K562 (cell line): ENCODE results near the gene UQCRC1. TPM values are rescaled to one million over a fixed set of nuclear protein-coding genes. Genes with fewer than 3 reads are reported as not detected.

Source experiments
- ATAC-seq: fragments of 200-7000 bp; cut with Tn5 transposase; 3 replicates; pipeline ENCODE4 v1.9.1; 2020; ENCODE audit warnings: moderate library complexity
- BruUV-seq: library from RNA; stranded (reverse); fragments of 400-500 nt; replicated peaks from 2 replicates; lab custom pipeline; 2021; lab: Mats Ljungman, UMichigan
- CTCF ChIA-PET: fragments of 300-600 bp; formaldehyde crosslinking; extraction: SDS; loops from one replicate; lab custom pipeline; 2021; ENCODE audit warnings: low intra/inter-chr PET ratio; lab: Yijun Ruan, JAX
- POLR2A ChIA-PET: fragments of 300-600, 350-650 bp; sonication (Branson Sonifier 250); formaldehyde crosslinking; extraction: SDS; loops from one replicate; lab custom pipeline; 2021; ENCODE audit warnings: antibody characterized with exemption, inconsistent platforms; lab: Yijun Ruan, JAX
- DNase-seq, 4 experiments: peaks; one replicate each; pipeline versions ENCODE4 v3.0.0 to v3.0.0-alpha.2; 2011 to 2018; ENCODE audit warnings: low spot score in 3 of 4, mixed read lengths in 3 of 4; ENCODE audit errors: extremely low read depth in 1 of 4
- FAIRE-seq: peaks from 2 replicates; lab custom pipeline; 2011; peaks lifted over from hg19 to GRCh38; lab: Jason Lieb, UNC
- H2AFZ ChIP-seq: 2 replicates; pipeline ENCODE4 v1.6.0; 2011; ENCODE audit warnings: low read depth, low read length, control low read depth, inconsistent platforms
- H3K27ac ChIP-seq: fragments of 200-600 bp; 3 replicates; pipeline ENCODE4 v1.8.0; 2011; ENCODE audit warnings: low read depth, mild to moderate bottlenecking, control low read depth, inconsistent platforms, low read length, moderate library complexity, mixed read lengths; ENCODE audit errors: extremely low read depth
- H3K27me3 ChIP-seq, 2 experiments: fragments of 300-600 bp in 1 of 2; 2 replicates in 1 of 2; 3 replicates in 1 of 2; pipeline versions ENCODE4 v1.6.0 to v1.8.0; 2011; ENCODE audit warnings: inconsistent platforms in 2 of 2, low read length in 2 of 2, mild to moderate bottlenecking in 1 of 2, mixed read lengths in 1 of 2, moderate library complexity in 1 of 2; ENCODE audit not compliant: control insufficient read depth in 2 of 2, insufficient read depth in 2 of 2
- H3K36me3 ChIP-seq: fragments of 300-600 bp; 3 replicates; pipeline ENCODE4 v1.8.0; 2011; ENCODE audit warnings: mild to moderate bottlenecking, low read length, inconsistent platforms; ENCODE audit not compliant: control insufficient read depth, insufficient read depth
- H3K4me1 ChIP-seq, 2 experiments: fragments of 200-600 bp in 1 of 2; replicated peaks in 1 of 2; 2 replicates in 1 of 2; 3 replicates in 1 of 2; pipeline versions ENCODE4 v1.5.1 to v1.8.0; 2011; ENCODE audit warnings: inconsistent platforms in 2 of 2, low read length in 2 of 2, mild to moderate bottlenecking in 1 of 2, mixed read lengths in 1 of 2, moderate library complexity in 1 of 2; ENCODE audit not compliant: control insufficient read depth in 2 of 2, insufficient read depth in 2 of 2
- H3K4me2 ChIP-seq: 2 replicates; pipeline ENCODE4 v1.6.1; 2011; ENCODE audit warnings: low read length, control low read depth, inconsistent platforms, mixed read lengths; ENCODE audit not compliant: insufficient read depth
- H3K4me3 ChIP-seq: fragments of 200-600 bp; sonication (generic), shearing (Covaris generic); 2 replicates; pipeline ENCODE4 v1.5.1; 2016; ENCODE audit warnings: control low read depth, inconsistent platforms
- H3K79me2 ChIP-seq: fragments of 200-600 bp; 3 replicates; pipeline ENCODE4 v1.8.0; 2011; ENCODE audit warnings: low read length, inconsistent platforms; ENCODE audit not compliant: control insufficient read depth, insufficient read depth
- H3K9ac ChIP-seq, 2 experiments: 2 replicates each; pipeline versions ENCODE4 v1.6.0 to v1.6.1; 2011; ENCODE audit warnings: low read depth in 2 of 2, low read length in 2 of 2, control low read depth in 1 of 2, inconsistent platforms in 1 of 2, mild to moderate bottlenecking in 1 of 2, mixed read lengths in 1 of 2; ENCODE audit not compliant: insufficient read depth in 1 of 2
- H3K9me1 ChIP-seq: one replicate; pipeline ENCODE4 v1.6.0; 2011; ENCODE audit warnings: inconsistent platforms, mild to moderate bottlenecking, low read length, moderate library complexity; ENCODE audit not compliant: control insufficient read depth, insufficient read depth
- H3K9me3 ChIP-seq: replicated peaks from 2 replicates; pipeline ENCODE4 v1.5.1; 2011; ENCODE audit warnings: low read depth, low read length, inconsistent platforms; ENCODE audit not compliant: control insufficient read depth, insufficient read depth
- H4K20me1 ChIP-seq: replicated peaks from 2 replicates; pipeline ENCODE4 v1.6.1; 2011; ENCODE audit warnings: low read length, inconsistent platforms, mixed read lengths; ENCODE audit not compliant: control insufficient read depth, insufficient read depth
- CBFA2T2 ChIP-seq: fragments of 450-650 bp; conservative IDR thresholded peaks from 2 replicates; pipeline ENCODE4 v1.6.1; 2017; ENCODE audit warnings: mild to moderate bottlenecking
- CBX2 ChIP-seq: fragments of 200-600 bp; sonication (generic); IDR thresholded peaks from one replicate; pipeline ENCODE4 v1.6.1; 2012; ENCODE audit warnings: mild to moderate bottlenecking, low read length, inconsistent platforms; ENCODE audit not compliant: insufficient read depth, poor library complexity, severe bottlenecking
- CBX8 ChIP-seq: fragments of 200-600 bp; sonication (generic); IDR thresholded peaks from 2 replicates; pipeline ENCODE4 v1.6.1; 2012; ENCODE audit warnings: borderline replicate concordance, mixed run types, low read depth, mild to moderate bottlenecking, moderate library complexity, mixed read lengths, low read length, control low read depth, inconsistent platforms; ENCODE audit not compliant: poor library complexity, severe bottlenecking; ENCODE audit errors: extremely low read depth
- CEBPB ChIP-seq: fragments of 450-650 bp; IDR thresholded peaks from 2 replicates; pipeline ENCODE4 v1.6.1; 2016; ENCODE audit warnings: missing genetic modification characterization, missing compliant biosample characterization
- TBL1XR1 ChIP-seq, 2 experiments: IDR thresholded peaks; 2 replicates each; pipeline ENCODE4 v1.6.1; 2012; ENCODE audit warnings: improper control_type of control experiment in 2 of 2, low read length in 2 of 2, mild to moderate bottlenecking in 1 of 2
- TGIF2 ChIP-seq: sonication (generic); formaldehyde crosslinking; IDR thresholded peaks from 2 replicates; pipeline ENCODE4 v1.8.1; 2022; ENCODE audit warnings: mild to moderate bottlenecking, missing genetic modification reagents, moderate library complexity
- U2AF1 ChIP-seq: fragments of 200-400 bp; formaldehyde crosslinking; optimal IDR thresholded peaks from 2 replicates; pipeline ENCODE3; 2017; ENCODE audit warnings: mild to moderate bottlenecking, low read depth, low read length, moderate library complexity
- ZBTB11 ChIP-seq, 3 experiments: fragments of 200-800 bp in 1 of 3; fragments of 250-450 bp in 1 of 3; fragments of 450-650 bp in 1 of 3; sonication (Bioruptor Pico) in 1 of 3; sonication (Bioruptor generic) in 1 of 3; formaldehyde crosslinking in 1 of 3; IDR thresholded peaks; 2 replicates each; pipeline versions ENCODE4 v1.6.1 to v1.8.0; 2016 to 2022; ENCODE audit warnings: mild to moderate bottlenecking in 2 of 3, missing genetic modification characterization in 2 of 3, missing compliant biosample characterization in 1 of 3, moderate library complexity in 1 of 3
- ZC3H8 ChIP-seq: fragments of 450-650 bp; IDR thresholded peaks from 2 replicates; pipeline ENCODE4 v1.6.1; 2017
- ZNF609 ChIP-seq: sonication (generic); formaldehyde crosslinking; IDR thresholded peaks from 2 replicates; pipeline ENCODE4 v1.8.1; 2023; ENCODE audit warnings: missing genetic modification reagents, mild to moderate bottlenecking, borderline replicate concordance
- ZNF717 ChIP-seq: fragments of 250-450 bp; sonication (Bioruptor Pico); IDR thresholded peaks from 2 replicates; pipeline ENCODE4 v1.5.0; 2021
- WGBS: fragments of 100-300 bp; shearing (Covaris generic); methylation state at CpG from one replicate; pipeline ENCODE4 v1.1.6; 2016; ENCODE audit warnings: low coverage, mixed read lengths; ENCODE audit not compliant: insufficient coverage; ENCODE audit errors: missing lambda C conversion rate; 5-methylcytosine and 5-hydroxymethylcytosine counted together
- in situ Hi-C: fragments of 300-500 bp; cut with MboI; formaldehyde crosslinking; loops from 4 replicates; pipeline ENCODE4 v1.15.0; 2018; ENCODE audit warnings: inconsistent platforms, mixed read lengths
- intact Hi-C: fragments of 100-400 bp; cut with micrococcal nuclease; formaldehyde crosslinking; loops from 2 replicates; pipeline ENCODE4 v1.14.2; 2022
- polyA plus RNA-seq, 8 experiments: library from polyadenylated mRNA; depleted of rRNA in 4 of 8; stranded (reverse) in 5 of 8; unstranded in 3 of 8; fragments of >200 nt; fragmentation: Nextera tagmentation in 2 of 8; fragmentation: Illumina TruSeq in 1 of 8; extraction: Ambion mirVana in 2 of 8; extraction: Trizol in 1 of 8; gene quantifications; 2 replicates each; pipeline versions ENCODE4 v1.2.1 to v1.2.3, GENCODE V29; 2011 to 2014; ENCODE audit warnings: inconsistent platforms in 1 of 8, missing spikeins in 1 of 8
- total RNA-seq, 7 experiments: library from RNA; depleted of rRNA in 6 of 7; stranded (reverse); fragments of >200 nt in 6 of 7; fragmentation: Illumina TruSeq in 2 of 7; extraction: Trizol in 2 of 7; gene quantifications; 2 replicates each; pipeline versions ENCODE4 v1.2.1 to v1.2.3, GENCODE V29; 2011 to 2021; ENCODE audit warnings: low replicate concordance in 1 of 7
- TF ChIP-seq, protein P1 (sequence below): fragments of 250-450 bp; sonication (Bioruptor Pico); IDR thresholded peaks from 2 replicates; pipeline ENCODE4 v1.5.1; 2021; ENCODE audit warnings: mild to moderate bottlenecking

Gene UQCRC1
- total and polyA plus RNA-seq, 9 of the 15 experiments (the other 6 are each of a cell fraction or from before 2014, with no cell fraction given), result 125 to 424 (median 268) TPM

DNA sequence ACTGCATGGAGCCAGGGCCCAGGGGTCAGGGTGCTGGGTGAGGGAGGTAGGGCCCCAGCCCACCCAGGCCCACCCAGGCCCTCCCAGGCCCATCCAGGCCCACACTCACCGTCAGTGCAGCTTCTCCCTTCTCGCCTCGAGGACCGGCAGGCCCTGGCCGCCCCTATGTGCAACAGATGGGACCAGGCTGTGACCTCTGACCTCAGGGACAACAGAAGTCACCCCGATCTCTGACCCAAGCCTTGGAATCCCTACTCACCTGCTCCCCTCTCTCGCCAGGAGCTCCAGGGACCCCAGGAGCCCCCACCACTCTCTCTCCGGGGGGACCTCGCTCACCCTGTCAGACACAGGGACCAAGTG, 43.1 kb downstream of the UQCRC1 start:
- Histone ChIP-seq H4K20me1 (no peaks in the 10 kb centered on the region), H3K79me2 (no peaks in the 10 kb centered on the region), H3K27ac (no peak overlapping the region), H3K4me1 (peaks cover under 1 to 44% of the 10 kb centered on the region in 2 experiments; a peak in 3 of 5 replicates), H3K9ac (no peak overlapping the region; a peak in 1 of 4 replicates), H3K9me1 (no peaks in the 10 kb centered on the region), H3K4me2 (no peak overlapping the region), H3K4me3 (no peak overlapping the region), H3K36me3 (no peaks in the 10 kb centered on the region), H2AFZ (no peak overlapping the region), H3K27me3 (no peaks in the 10 kb centered on the region), H3K9me3 (no peaks in the 10 kb centered on the region)
- in situ Hi-C loops (no loop called here), intact Hi-C loops (no loop called here)
- BruUV-seq, result no TSS peak
- ChIA-PET POLR2A (no interaction called here), CTCF (interaction anchor here (0.6 kb wide), 1 partner anchor 308 kb away, joined by 3 read pairs; no protein-coding TSS in a partner anchor)
- 77% methylated on average over 4 of the region's 9 CpGs for WGBS
- ATAC-seq (no peak), FAIRE-seq (no peak), DNase-seq (no peak)
- TF ChIP-seq TGIF2 (CRISPR knock-in tag) (no peak), CBX2 (no peak), ZNF717 (no peak), CEBPB (tag) (no peak), TBL1XR1 (IDR thresholded peaks at IDR 0.05; ENCODE audit: low read length in 2 of 2) (no peak), CBFA2T2 (no peak), CBX8 (no peak), ZC3H8 (no peak), ZBTB11 (CRISPR knock-in tag; IDR thresholded peaks at IDR 0.05) (no peak), U2AF1 (no peak), ZNF609 (CRISPR knock-in tag) (no peak)
- TF ChIP-seq, protein P1, sequence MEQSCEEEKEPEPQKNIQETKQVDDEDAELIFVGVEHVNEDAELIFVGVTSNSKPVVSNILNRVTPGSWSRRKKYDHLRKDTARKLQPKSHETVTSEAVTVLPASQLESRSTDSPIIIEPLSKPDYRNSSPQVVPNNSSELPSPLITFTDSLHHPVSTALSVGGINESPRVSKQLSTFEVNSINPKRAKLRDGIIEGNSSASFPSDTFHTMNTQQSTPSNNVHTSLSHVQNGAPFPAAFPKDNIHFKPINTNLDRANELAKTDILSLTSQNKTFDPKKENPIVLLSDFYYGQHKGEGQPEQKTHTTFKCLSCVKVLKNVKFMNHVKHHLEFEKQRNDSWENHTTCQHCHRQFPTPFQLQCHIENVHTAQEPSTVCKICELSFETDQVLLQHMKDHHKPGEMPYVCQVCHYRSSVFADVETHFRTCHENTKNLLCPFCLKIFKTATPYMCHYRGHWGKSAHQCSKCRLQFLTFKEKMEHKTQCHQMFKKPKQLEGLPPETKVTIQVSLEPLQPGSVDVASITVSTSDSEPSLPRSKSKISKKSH (CRISPR knock-in tag), result no peak
